Lower leg skin (tissue), 4 donors: ENCODE results near the gene IL1RAP. TPM values are rescaled to one million over a fixed set of nuclear protein-coding genes. Genes with fewer than 3 reads are reported as not detected.

ENCODE experiments used
- DNase-seq, 2 donors: peaks; one replicate each; pipeline ENCODE4 v3.0.0-alpha.2; 2019; ENCODE audit warnings: low spot score in 2 of 2
- H3K4me3 ChIP-seq: fragments of 200-600 bp; sonication (generic); 2 replicates; pipeline ENCODE4 v1.5.1; 2017; ENCODE audit warnings: mild to moderate bottlenecking, low read depth; ENCODE audit not compliant: poor library complexity, severe bottlenecking
- POLR2A ChIP-seq, 2 donors: fragments of 450-650 bp; IDR thresholded peaks; one replicate each; pipeline ENCODE4 v1.6.1; 2016 to 2017; ENCODE audit warnings: antibody characterized with exemption in 2 of 2, mild to moderate bottlenecking in 1 of 2, moderate library complexity in 1 of 2
- WGBS, 2 donors: methylation state at CpG; one replicate each; pipeline ENCODE4 v1.1.5; 2018; 5-methylcytosine and 5-hydroxymethylcytosine counted together
- intact Hi-C: fragments of 100-400 bp; cut with DNase I; formaldehyde crosslinking; loops from one replicate; pipeline ENCODE4 v1.15.0; 2023; ENCODE audit warnings: low total_unique reads
- total RNA-seq, 4 donors: library from RNA; depleted of rRNA; stranded (reverse); fragments of >200 nt; gene quantifications; one replicate each; pipeline ENCODE4 v1.1.0, GENCODE V29; 2016
- TF ChIP-seq, protein P1 (sequence below), 3 donors: fragments of 450-650 bp; IDR thresholded peaks; one replicate each; pipeline ENCODE4 v1.5.1; 2016; ENCODE audit warnings: antibody characterized with exemption in 3 of 3, mild to moderate bottlenecking in 3 of 3, moderate library complexity in 2 of 3

IL1RAP gene
- total RNA-seq, 4 donors from 2014 or later, result 18.5 to 37.7 (median 23.9) TPM

DNA sequence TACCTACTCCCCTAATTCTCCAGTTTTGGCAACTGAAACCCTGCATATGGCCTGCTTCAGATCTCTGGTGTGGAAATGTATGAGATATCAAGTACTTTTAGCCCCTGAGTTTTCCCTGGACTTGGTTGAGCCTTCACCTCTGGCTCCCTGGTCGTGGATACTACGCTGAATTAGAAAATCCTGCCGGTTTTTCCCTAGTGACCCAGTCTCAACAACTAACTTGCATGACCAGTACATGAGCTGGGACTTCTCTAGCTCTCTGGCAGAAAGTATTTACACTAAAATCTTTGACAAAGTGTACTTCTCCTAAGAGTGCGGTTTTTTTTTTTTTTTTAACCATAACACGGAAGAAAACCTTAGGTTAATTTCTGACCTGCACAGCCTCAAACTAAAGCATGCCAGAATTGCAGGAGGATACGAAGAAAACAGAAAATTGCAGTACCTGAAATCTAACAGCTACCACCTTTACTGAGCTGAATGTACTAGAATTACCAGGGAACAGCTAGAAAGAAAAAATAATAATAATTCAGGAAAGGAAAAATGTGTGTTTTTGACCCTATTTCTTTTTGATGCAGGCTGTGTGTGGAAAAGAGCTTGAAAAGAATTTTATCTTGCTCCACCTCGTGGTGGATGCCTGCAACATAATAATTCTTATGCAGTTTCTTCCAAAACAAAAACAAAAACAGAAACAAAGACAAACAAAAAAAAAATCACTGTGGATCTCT, 183.1 kb downstream of the IL1RAP start:
- WGBS, 2 donors, result 52 to 54% methylated on average over 7 of the region's 7 CpGs
- H3K4me3 ChIP-seq, result no peak overlapping the region
- intact Hi-C loops, result no loop called here
- no peak for DNase-seq
- TF ChIP-seq, protein P1, sequence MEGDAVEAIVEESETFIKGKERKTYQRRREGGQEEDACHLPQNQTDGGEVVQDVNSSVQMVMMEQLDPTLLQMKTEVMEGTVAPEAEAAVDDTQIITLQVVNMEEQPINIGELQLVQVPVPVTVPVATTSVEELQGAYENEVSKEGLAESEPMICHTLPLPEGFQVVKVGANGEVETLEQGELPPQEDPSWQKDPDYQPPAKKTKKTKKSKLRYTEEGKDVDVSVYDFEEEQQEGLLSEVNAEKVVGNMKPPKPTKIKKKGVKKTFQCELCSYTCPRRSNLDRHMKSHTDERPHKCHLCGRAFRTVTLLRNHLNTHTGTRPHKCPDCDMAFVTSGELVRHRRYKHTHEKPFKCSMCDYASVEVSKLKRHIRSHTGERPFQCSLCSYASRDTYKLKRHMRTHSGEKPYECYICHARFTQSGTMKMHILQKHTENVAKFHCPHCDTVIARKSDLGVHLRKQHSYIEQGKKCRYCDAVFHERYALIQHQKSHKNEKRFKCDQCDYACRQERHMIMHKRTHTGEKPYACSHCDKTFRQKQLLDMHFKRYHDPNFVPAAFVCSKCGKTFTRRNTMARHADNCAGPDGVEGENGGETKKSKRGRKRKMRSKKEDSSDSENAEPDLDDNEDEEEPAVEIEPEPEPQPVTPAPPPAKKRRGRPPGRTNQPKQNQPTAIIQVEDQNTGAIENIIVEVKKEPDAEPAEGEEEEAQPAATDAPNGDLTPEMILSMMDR (IDR thresholded peaks at IDR 0.05), result no peak
- TF ChIP-seq POLR2A (IDR thresholded peaks at IDR 0.05), result no peak

DNA sequence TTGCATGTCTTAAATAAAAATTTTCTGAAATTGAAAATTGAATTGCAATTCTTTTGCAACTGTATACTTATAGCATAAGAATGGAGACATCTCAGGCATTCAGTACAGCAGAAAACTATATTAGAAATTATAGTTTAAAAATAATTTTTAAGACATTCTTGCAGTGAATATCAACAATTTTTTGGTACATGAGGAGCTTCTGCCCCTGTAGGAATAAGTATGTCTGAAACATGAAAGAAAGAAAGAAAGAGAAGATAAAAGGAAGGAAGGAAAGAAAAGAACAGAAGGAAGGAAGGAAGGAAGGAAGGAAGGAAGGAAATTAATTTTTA, 183.6 kb downstream of the IL1RAP start:
- no peak overlapping the region for H3K4me3 ChIP-seq
- no peak for DNase-seq
- intact Hi-C loops, result no loop called here
- no peak for TF ChIP-seq POLR2A (IDR thresholded peaks at IDR 0.05)

DNA sequence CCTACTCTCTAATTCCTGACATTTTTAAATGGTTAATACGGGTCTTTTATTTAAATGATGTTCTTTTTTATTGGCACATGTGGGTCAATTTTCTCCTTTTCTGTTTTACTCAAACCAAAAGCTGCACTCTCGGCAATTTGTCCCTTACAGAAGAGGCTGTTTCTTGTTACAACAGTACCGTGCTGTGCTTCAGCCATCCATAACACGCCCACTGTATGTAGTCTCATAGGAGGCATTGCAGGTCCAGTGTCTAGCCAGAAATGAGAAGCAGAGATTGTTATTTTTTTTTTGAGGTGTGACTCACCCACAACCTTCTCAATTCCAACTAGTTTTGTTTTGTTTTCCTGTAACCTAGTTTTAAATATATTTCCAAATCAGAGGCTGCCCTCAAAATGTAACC, 184.0 kb downstream of the IL1RAP start:
- TF ChIP-seq, protein P1 (IDR thresholded peaks at IDR 0.05), result no peak
- no peak for TF ChIP-seq POLR2A (IDR thresholded peaks at IDR 0.05)
- WGBS, 2 donors, result 21 to 25% methylated on average over 4 of the region's 4 CpGs
- intact Hi-C loops, result no loop called here
- H3K4me3 ChIP-seq, result no peak overlapping the region
- no peak for DNase-seq

DNA sequence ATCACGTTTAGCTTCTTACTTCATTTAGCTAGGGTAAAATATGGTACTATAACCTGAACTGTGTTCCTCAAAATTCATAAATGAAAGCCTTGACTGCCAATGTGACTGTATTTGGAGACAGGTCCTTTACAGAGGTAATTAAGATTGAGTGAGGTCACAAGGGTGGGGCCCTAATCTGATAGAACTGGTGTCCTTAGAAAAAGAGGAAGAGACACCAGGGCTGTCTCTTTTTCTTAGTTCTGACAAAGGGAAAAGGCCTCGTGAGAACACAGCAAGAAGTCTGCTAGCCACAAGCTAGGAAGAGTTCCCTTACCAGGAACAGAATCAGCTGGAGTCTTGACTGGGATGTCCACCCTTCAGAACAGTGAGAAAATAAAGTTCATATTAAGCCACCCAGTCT, 185.9 kb downstream of the IL1RAP start:
- TF ChIP-seq POLR2A (IDR thresholded peaks at IDR 0.05), result no peak
- TF ChIP-seq, protein P1 (IDR thresholded peaks at IDR 0.05), result no peak
- WGBS, 2 donors, result 86 to 90% methylated on average over 2 of the region's 2 CpGs
- intact Hi-C loops, result no loop called here
- no peak for DNase-seq
- no peak overlapping the region for H3K4me3 ChIP-seq

DNA sequence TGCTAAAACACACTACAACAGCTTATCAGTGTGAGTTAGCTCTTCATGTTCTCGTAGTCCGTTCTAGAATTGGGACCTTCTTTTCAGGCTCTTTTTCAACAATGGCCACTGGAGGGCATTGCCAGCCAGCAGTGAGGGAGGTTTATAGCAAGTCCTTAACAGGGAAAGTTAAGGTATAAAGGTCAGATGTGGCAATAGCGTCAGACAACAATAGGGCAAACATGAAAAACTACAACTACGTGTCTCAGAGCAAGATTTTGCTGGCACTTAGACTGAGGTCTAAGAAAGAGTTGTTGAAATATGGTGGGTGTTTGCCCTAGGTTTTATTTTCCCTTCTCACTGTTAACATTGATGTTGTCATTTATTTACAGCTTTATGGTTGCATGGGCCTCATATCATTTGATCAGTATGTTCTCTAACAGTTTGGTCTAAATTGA, 187.2 kb downstream of the IL1RAP start:
- WGBS, 2 donors, result 38 to 42% methylated on average over 4 of the region's 4 CpGs
- intact Hi-C loops, result no loop called here
- H3K4me3 ChIP-seq, result no peak overlapping the region
- no peak for TF ChIP-seq POLR2A (IDR thresholded peaks at IDR 0.05)
- TF ChIP-seq, protein P1 (IDR thresholded peaks at IDR 0.05), result peak in 1 of 3 donors; percentile 19
- no peak for DNase-seq

DNA sequence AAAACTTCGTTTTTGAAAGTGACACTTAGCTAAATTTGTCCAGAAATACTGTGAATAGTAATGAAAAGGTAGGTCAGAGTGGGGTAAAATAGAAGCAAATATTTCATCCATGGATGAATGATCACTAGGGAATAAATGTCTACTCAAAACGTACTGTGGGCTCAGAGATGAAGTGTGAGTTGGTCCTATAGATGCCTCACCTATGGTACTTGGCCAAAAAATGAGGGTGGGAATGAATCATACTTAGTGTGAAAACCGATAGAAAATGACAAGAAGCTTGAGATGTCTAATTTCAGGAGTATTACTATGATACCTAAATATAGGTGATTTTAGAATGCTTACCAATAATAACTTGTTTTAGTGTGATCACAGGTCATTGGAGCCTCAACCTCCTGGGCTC, 192.7 kb downstream of the IL1RAP start:
- WGBS, 2 donors, result 70 to 76% methylated on average over 3 of the region's 3 CpGs
- intact Hi-C loops, result no loop called here
- no peak overlapping the region for H3K4me3 ChIP-seq
- DNase-seq, result no peak
- TF ChIP-seq POLR2A (IDR thresholded peaks at IDR 0.05), result no peak
- TF ChIP-seq, protein P1 (IDR thresholded peaks at IDR 0.05), result no peak

Other genes with a start within 250 kb of the IL1RAP start
- 1,000 to 10,000 TPM in 1 of 4 donors, 100 to 1,000 TPM in 3; 452 to 1,148 (median 544) TPM for gene CLDN1, start 191.6 kb upstream of the IL1RAP start, total RNA-seq
- 1 to 10 TPM; 1.1 to 5.1 (median 2.2) TPM for gene CLDN16, start 125.9 kb upstream of the IL1RAP start, total RNA-seq
- not detected for gene TMEM207, start 64.2 kb upstream of the IL1RAP start, total RNA-seq